Measurements from ENCODE around the gene RND3.

RND3 gene

DNA sequence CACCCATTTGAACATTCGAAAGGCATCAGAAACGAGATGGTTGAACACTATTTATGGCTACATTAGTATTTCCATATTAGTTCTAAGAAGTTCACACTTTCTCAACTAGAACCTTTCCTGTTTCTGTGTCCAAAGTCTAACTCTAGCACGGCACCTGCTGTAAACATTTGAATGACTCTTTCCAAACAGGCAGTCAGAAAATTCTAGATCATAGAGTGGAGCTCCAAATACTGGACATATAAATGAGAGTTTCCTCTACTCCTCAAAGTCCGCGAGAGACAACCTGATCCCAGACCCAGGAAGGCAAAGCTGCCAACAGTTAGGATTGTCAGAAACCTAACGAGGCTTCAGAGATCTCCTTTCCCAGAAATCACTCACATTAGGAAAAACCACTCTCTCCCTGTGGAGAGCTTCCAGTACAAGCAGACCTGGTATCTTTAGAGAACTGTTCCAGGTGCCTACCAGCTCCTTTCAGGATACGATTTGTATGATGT is 10.6 kb downstream of the RND3 start:
- no CpG with 5 or more reads among the region's 7 CpGs for WGBS (ENCODE audit: extremely low coverage, insufficient coverage, insufficient read length)
- H2BK12ac ChIP-seq (ENCODE audit: low read length) = no peak overlapping the region

DNA sequence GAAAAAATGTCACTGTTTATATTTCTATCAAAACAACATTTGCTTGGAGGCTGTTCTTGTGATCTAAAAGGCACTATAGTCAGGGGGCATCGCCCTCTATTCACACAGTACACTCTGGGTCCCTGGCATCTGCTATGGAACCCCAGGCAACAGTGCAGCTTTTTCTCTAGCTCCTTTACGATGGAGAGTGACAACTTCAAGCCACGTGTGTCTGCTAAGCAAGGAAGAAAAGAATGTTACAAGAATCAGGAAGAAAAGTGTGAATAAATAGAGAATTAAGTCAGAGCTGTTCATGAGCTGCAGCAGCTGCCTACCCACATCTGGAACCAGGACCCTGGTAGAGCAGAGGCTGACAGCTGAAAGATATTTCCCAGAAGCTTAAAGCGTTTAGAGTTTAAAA is 11.2 kb downstream of the RND3 start:
- H3K27me3 ChIP-seq (ENCODE audit: insufficient read depth, low read length) = no peaks in the 10 kb centered on the region

More for the DNA sequence above, 10.6 kb downstream of the RND3 start:
- Histone ChIP-seq H3K36me3 (ENCODE audit: control insufficient read depth in 1 of 2, insufficient read depth in 2 of 2, low read length in 2 of 2) (peaks cover 6 to 17% of the 10 kb centered on the region in 2 experiments), H3K4ac (ENCODE audit: low read depth, low read length) (peak overlapping the region; percentile 75), H3K27me3 (ENCODE audit: insufficient read depth, low read length) (no peaks in the 10 kb centered on the region), H4K91ac (ENCODE audit: low read depth, low read length) (peak overlapping the region; percentile 11), H2AFZ (ENCODE audit: insufficient read depth, low read length, poor library complexity) (no peak overlapping the region), H3K4me1 (ENCODE audit: control insufficient read depth in 1 of 2, insufficient read depth in 2 of 2, low read length in 2 of 2) (peaks cover 8 to 13% of the 10 kb centered on the region in 2 experiments), H3K79me2 (ENCODE audit: control insufficient read depth, insufficient read depth, low read length, poor library complexity) (no peaks in the 10 kb centered on the region), H3K4me3 (ENCODE audit: low read depth, low read length) (no peak overlapping the region), H3K18ac (ENCODE audit: low read length) (no peak overlapping the region), H3K14ac (ENCODE audit: low read length) (no peak overlapping the region), H2AK5ac (ENCODE audit: low read length) (no peak overlapping the region), H3K9me3 (ENCODE audit: insufficient read depth, low read depth, low read length) (no peaks in the 10 kb centered on the region), H2BK120ac (ENCODE audit: insufficient read depth, low read length, poor library complexity) (peak overlapping the region; percentile 24), H4K12ac (ENCODE audit: low read depth, low read length) (no peak overlapping the region), H2BK5ac (ENCODE audit: low read depth, low read length, poor library complexity) (peak overlapping the region; percentile 66), H3K23ac (ENCODE audit: low read length) (no peak overlapping the region), H3K27ac (ENCODE audit: low read depth, low read length) (no peak overlapping the region), H3K4me2 (ENCODE audit: low read length) (no peak overlapping the region), H3K9ac (ENCODE audit: low read length) (no peak overlapping the region), H4K8ac (ENCODE audit: low read depth, low read length) (no peak overlapping the region), H3K79me1 (ENCODE audit: low read length) (peaks cover 9% of the 10 kb centered on the region)
- DNase-seq = no peak

GRCh38 chr2:150475479-150476250 is 11.8 kb downstream of the RND3 start:
- Histone ChIP-seq H3K14ac (ENCODE audit: low read length) (no peak overlapping the region), H3K9ac (ENCODE audit: low read length) (no peak overlapping the region), H3K27ac (ENCODE audit: low read depth, low read length) (no peak overlapping the region), H3K4me1 (ENCODE audit: control insufficient read depth in 1 of 2, insufficient read depth in 2 of 2, low read length in 2 of 2) (peaks cover 6 to 13% of the 10 kb centered on the region in 2 experiments), H2AFZ (ENCODE audit: insufficient read depth, low read length, poor library complexity) (no peak overlapping the region), H3K18ac (ENCODE audit: low read length) (no peak overlapping the region), H3K4ac (ENCODE audit: low read depth, low read length) (no peak overlapping the region), H2BK5ac (ENCODE audit: low read depth, low read length, poor library complexity) (no peak overlapping the region), H3K27me3 (ENCODE audit: insufficient read depth, low read length) (no peaks in the 10 kb centered on the region), H4K12ac (ENCODE audit: low read depth, low read length) (no peak overlapping the region), H3K36me3 (ENCODE audit: control insufficient read depth in 1 of 2, insufficient read depth in 2 of 2, low read length in 2 of 2) (peaks cover 8 to 19% of the 10 kb centered on the region in 2 experiments), H3K4me2 (ENCODE audit: low read length) (no peak overlapping the region), H4K8ac (ENCODE audit: low read depth, low read length) (no peak overlapping the region), H3K9me3 (ENCODE audit: insufficient read depth, low read depth, low read length) (no peaks in the 10 kb centered on the region), H2BK120ac (ENCODE audit: insufficient read depth, low read length, poor library complexity) (no peak overlapping the region), H2BK12ac (ENCODE audit: low read length) (no peak overlapping the region), H3K4me3 (ENCODE audit: low read depth, low read length) (no peak overlapping the region), H3K79me1 (ENCODE audit: low read length) (peaks cover 9% of the 10 kb centered on the region), H3K23ac (ENCODE audit: low read length) (no peak overlapping the region), H4K91ac (ENCODE audit: low read depth, low read length) (no peak overlapping the region), H2AK5ac (ENCODE audit: low read length) (no peak overlapping the region), H3K79me2 (ENCODE audit: control insufficient read depth, insufficient read depth, low read length, poor library complexity) (no peaks in the 10 kb centered on the region)
- WGBS (ENCODE audit: extremely low coverage, insufficient coverage, insufficient read length) = no CpG with 5 or more reads among the region's 6 CpGs
- no peak for DNase-seq

More for the DNA sequence above, 11.2 kb downstream of the RND3 start:
- WGBS (ENCODE audit: extremely low coverage, insufficient coverage, insufficient read length) = no CpG with 5 or more reads among the region's 4 CpGs
- H3K4me2 ChIP-seq (ENCODE audit: low read length) = no peak overlapping the region
- H2BK120ac ChIP-seq (ENCODE audit: insufficient read depth, low read length, poor library complexity) = no peak overlapping the region
- H4K91ac ChIP-seq (ENCODE audit: low read depth, low read length) = no peak overlapping the region
- peaks cover 9% of the 10 kb centered on the region for H3K79me1 ChIP-seq (ENCODE audit: low read length)
- H4K12ac ChIP-seq (ENCODE audit: low read depth, low read length) = no peak overlapping the region
- no peak overlapping the region for H3K18ac ChIP-seq (ENCODE audit: low read length)
- H2BK5ac ChIP-seq (ENCODE audit: low read depth, low read length, poor library complexity) = no peak overlapping the region
- peaks cover 7 to 19% of the 10 kb centered on the region in 2 experiments for H3K36me3 ChIP-seq (ENCODE audit: control insufficient read depth in 1 of 2, insufficient read depth in 2 of 2, low read length in 2 of 2)
- H2AK5ac ChIP-seq (ENCODE audit: low read length) = no peak overlapping the region
- H3K9me3 ChIP-seq (ENCODE audit: insufficient read depth, low read depth, low read length) = no peaks in the 10 kb centered on the region
- no peak overlapping the region for H3K27ac ChIP-seq (ENCODE audit: low read depth, low read length)
- no peak overlapping the region for H3K9ac ChIP-seq (ENCODE audit: low read length)
- H4K8ac ChIP-seq (ENCODE audit: low read depth, low read length) = no peak overlapping the region
- H3K23ac ChIP-seq (ENCODE audit: low read length) = no peak overlapping the region
- no peak overlapping the region for H3K14ac ChIP-seq (ENCODE audit: low read length)
- H3K4me1 ChIP-seq (ENCODE audit: control insufficient read depth in 1 of 2, insufficient read depth in 2 of 2, low read length in 2 of 2) = peaks cover 8 to 13% of the 10 kb centered on the region in 2 experiments
- no peak overlapping the region for H2BK12ac ChIP-seq (ENCODE audit: low read length)
- peak in 1 of 2 donors; percentile 42 for DNase-seq
- peak overlapping the region; percentile 52 for H3K4ac ChIP-seq (ENCODE audit: low read depth, low read length)
- H3K4me3 ChIP-seq (ENCODE audit: low read depth, low read length) = no peak overlapping the region
- H3K79me2 ChIP-seq (ENCODE audit: control insufficient read depth, insufficient read depth, low read length, poor library complexity) = no peaks in the 10 kb centered on the region
- no peak overlapping the region for H2AFZ ChIP-seq (ENCODE audit: insufficient read depth, low read length, poor library complexity)

GRCh38 chr2:150474326-150475074 is 13.0 kb downstream of the RND3 start:
- Histone ChIP-seq H3K4me1 (ENCODE audit: control insufficient read depth in 1 of 2, insufficient read depth in 2 of 2, low read length in 2 of 2) (peaks cover 3 to 12% of the 10 kb centered on the region in 2 experiments), H3K4ac (ENCODE audit: low read depth, low read length) (no peak overlapping the region), H4K8ac (ENCODE audit: low read depth, low read length) (no peak overlapping the region), H3K9ac (ENCODE audit: low read length) (no peak overlapping the region), H3K79me1 (ENCODE audit: low read length) (peaks cover 7% of the 10 kb centered on the region), H3K36me3 (ENCODE audit: control insufficient read depth in 1 of 2, insufficient read depth in 2 of 2, low read length in 2 of 2) (peaks cover 12 to 28% of the 10 kb centered on the region in 2 experiments), H3K79me2 (ENCODE audit: control insufficient read depth, insufficient read depth, low read length, poor library complexity) (no peaks in the 10 kb centered on the region), H2BK5ac (ENCODE audit: low read depth, low read length, poor library complexity) (no peak overlapping the region), H3K27ac (ENCODE audit: low read depth, low read length) (no peak overlapping the region), H2AK5ac (ENCODE audit: low read length) (no peak overlapping the region), H3K4me2 (ENCODE audit: low read length) (no peak overlapping the region), H2BK120ac (ENCODE audit: insufficient read depth, low read length, poor library complexity) (no peak overlapping the region), H2BK12ac (ENCODE audit: low read length) (no peak overlapping the region), H3K27me3 (ENCODE audit: insufficient read depth, low read length) (no peaks in the 10 kb centered on the region), H3K18ac (ENCODE audit: low read length) (no peak overlapping the region), H4K12ac (ENCODE audit: low read depth, low read length) (no peak overlapping the region), H4K91ac (ENCODE audit: low read depth, low read length) (no peak overlapping the region), H3K4me3 (ENCODE audit: low read depth, low read length) (no peak overlapping the region), H3K23ac (ENCODE audit: low read length) (no peak overlapping the region), H3K9me3 (ENCODE audit: insufficient read depth, low read depth, low read length) (no peaks in the 10 kb centered on the region), H2AFZ (ENCODE audit: insufficient read depth, low read length, poor library complexity) (no peak overlapping the region), H3K14ac (ENCODE audit: low read length) (no peak overlapping the region)
- DNase-seq = no peak
- WGBS (ENCODE audit: extremely low coverage, insufficient coverage, insufficient read length) = no CpG with 5 or more reads among the region's 4 CpGs
